K562 (cell line): Measurements from ENCODE around the gene CACNG5. TPM values are rescaled to one million over a fixed set of nuclear protein-coding genes. Genes with fewer than 3 reads are reported as not detected.

Source experiments
- ATAC-seq: fragments of 200-7000 bp; cut with Tn5 transposase; 3 replicates; pipeline ENCODE4 v1.9.1; 2020; ENCODE audit warnings: moderate library complexity
- BruUV-seq: library from RNA; stranded (reverse); fragments of 400-500 nt; replicated peaks from 2 replicates; lab custom pipeline; 2021; lab: Mats Ljungman, UMichigan
- CTCF ChIA-PET: fragments of 300-600 bp; formaldehyde crosslinking; extraction: SDS; loops from one replicate; lab custom pipeline; 2021; ENCODE audit warnings: low intra/inter-chr PET ratio; lab: Yijun Ruan, JAX
- POLR2A ChIA-PET: fragments of 300-600, 350-650 bp; sonication (Branson Sonifier 250); formaldehyde crosslinking; extraction: SDS; loops from one replicate; lab custom pipeline; 2021; ENCODE audit warnings: antibody characterized with exemption, inconsistent platforms; lab: Yijun Ruan, JAX
- DNase-seq, 4 experiments: peaks; one replicate each; pipeline versions ENCODE4 v3.0.0 to v3.0.0-alpha.2; 2011 to 2018; ENCODE audit warnings: low spot score in 3 of 4, mixed read lengths in 3 of 4; ENCODE audit errors: extremely low read depth in 1 of 4
- FAIRE-seq: peaks from 2 replicates; lab custom pipeline; 2011; peaks lifted over from hg19 to GRCh38; lab: Jason Lieb, UNC
- H2AFZ ChIP-seq: 2 replicates; pipeline ENCODE4 v1.6.0; 2011; ENCODE audit warnings: low read depth, low read length, control low read depth, inconsistent platforms
- H3K27ac ChIP-seq: fragments of 200-600 bp; 3 replicates; pipeline ENCODE4 v1.8.0; 2011; ENCODE audit warnings: low read depth, mild to moderate bottlenecking, control low read depth, inconsistent platforms, low read length, moderate library complexity, mixed read lengths; ENCODE audit errors: extremely low read depth
- H3K27me3 ChIP-seq, 2 experiments: fragments of 300-600 bp in 1 of 2; 2 replicates in 1 of 2; 3 replicates in 1 of 2; pipeline versions ENCODE4 v1.6.0 to v1.8.0; 2011; ENCODE audit warnings: inconsistent platforms in 2 of 2, low read length in 2 of 2, mild to moderate bottlenecking in 1 of 2, mixed read lengths in 1 of 2, moderate library complexity in 1 of 2; ENCODE audit not compliant: control insufficient read depth in 2 of 2, insufficient read depth in 2 of 2
- H3K36me3 ChIP-seq: fragments of 300-600 bp; 3 replicates; pipeline ENCODE4 v1.8.0; 2011; ENCODE audit warnings: mild to moderate bottlenecking, low read length, inconsistent platforms; ENCODE audit not compliant: control insufficient read depth, insufficient read depth
- H3K4me1 ChIP-seq, 2 experiments: fragments of 200-600 bp in 1 of 2; replicated peaks in 1 of 2; 2 replicates in 1 of 2; 3 replicates in 1 of 2; pipeline versions ENCODE4 v1.5.1 to v1.8.0; 2011; ENCODE audit warnings: inconsistent platforms in 2 of 2, low read length in 2 of 2, mild to moderate bottlenecking in 1 of 2, mixed read lengths in 1 of 2, moderate library complexity in 1 of 2; ENCODE audit not compliant: control insufficient read depth in 2 of 2, insufficient read depth in 2 of 2
- H3K4me2 ChIP-seq: 2 replicates; pipeline ENCODE4 v1.6.1; 2011; ENCODE audit warnings: low read length, control low read depth, inconsistent platforms, mixed read lengths; ENCODE audit not compliant: insufficient read depth
- H3K4me3 ChIP-seq: fragments of 200-600 bp; sonication (generic), shearing (Covaris generic); 2 replicates; pipeline ENCODE4 v1.5.1; 2016; ENCODE audit warnings: control low read depth, inconsistent platforms
- H3K79me2 ChIP-seq: fragments of 200-600 bp; 3 replicates; pipeline ENCODE4 v1.8.0; 2011; ENCODE audit warnings: low read length, inconsistent platforms; ENCODE audit not compliant: control insufficient read depth, insufficient read depth
- H3K9ac ChIP-seq, 2 experiments: 2 replicates each; pipeline versions ENCODE4 v1.6.0 to v1.6.1; 2011; ENCODE audit warnings: low read depth in 2 of 2, low read length in 2 of 2, control low read depth in 1 of 2, inconsistent platforms in 1 of 2, mild to moderate bottlenecking in 1 of 2, mixed read lengths in 1 of 2; ENCODE audit not compliant: insufficient read depth in 1 of 2
- H3K9me1 ChIP-seq: one replicate; pipeline ENCODE4 v1.6.0; 2011; ENCODE audit warnings: inconsistent platforms, mild to moderate bottlenecking, low read length, moderate library complexity; ENCODE audit not compliant: control insufficient read depth, insufficient read depth
- H3K9me3 ChIP-seq: replicated peaks from 2 replicates; pipeline ENCODE4 v1.5.1; 2011; ENCODE audit warnings: low read depth, low read length, inconsistent platforms; ENCODE audit not compliant: control insufficient read depth, insufficient read depth
- H4K20me1 ChIP-seq: replicated peaks from 2 replicates; pipeline ENCODE4 v1.6.1; 2011; ENCODE audit warnings: low read length, inconsistent platforms, mixed read lengths; ENCODE audit not compliant: control insufficient read depth, insufficient read depth
- HNRNPLL ChIP-seq: fragments of 200-400 bp; formaldehyde crosslinking; IDR thresholded peaks from 2 replicates; pipeline ENCODE4 v1.6.1; 2017; ENCODE audit warnings: low read length, low read depth, mild to moderate bottlenecking; ENCODE audit not compliant: poor library complexity, severe bottlenecking
- MAFK ChIP-seq: IDR thresholded peaks from 2 replicates; pipeline ENCODE4 v1.6.1; 2011; ENCODE audit warnings: low read length, improper control_type of control experiment
- NFATC3 ChIP-seq: fragments of 450-650 bp; IDR thresholded peaks from 2 replicates; pipeline ENCODE4 v1.6.1; 2017; ENCODE audit warnings: mild to moderate bottlenecking
- PCBP1 ChIP-seq: fragments of 200-400 bp; formaldehyde crosslinking; IDR thresholded peaks from 2 replicates; pipeline ENCODE4 v1.6.1; 2018; ENCODE audit warnings: mild to moderate bottlenecking, low read depth, low read length; ENCODE audit not compliant: poor library complexity, severe bottlenecking
- SMARCA5 ChIP-seq: fragments of 450-650 bp; IDR thresholded peaks from 2 replicates; pipeline ENCODE4 v1.6.1; 2016
- ZNF140 ChIP-seq: fragments of 250-450 bp; sonication (Bioruptor Pico); IDR thresholded peaks from 2 replicates; pipeline ENCODE4 v1.8.0; 2021; ENCODE audit warnings: moderate library complexity, mild to moderate bottlenecking, inconsistent platforms
- ZNF184 ChIP-seq: sonication (generic); formaldehyde crosslinking; IDR thresholded peaks from 2 replicates; pipeline ENCODE4 v1.5.0; 2020; ENCODE audit warnings: missing genetic modification reagents
- ZNF609 ChIP-seq: sonication (generic); formaldehyde crosslinking; IDR thresholded peaks from 2 replicates; pipeline ENCODE4 v1.8.1; 2023; ENCODE audit warnings: missing genetic modification reagents, mild to moderate bottlenecking, borderline replicate concordance
- ZNF780A ChIP-seq: fragments of 250-450 bp; sonication (Bioruptor Pico); IDR thresholded peaks from 2 replicates; pipeline ENCODE4 v1.5.0; 2021; ENCODE audit warnings: mild to moderate bottlenecking
- ZNF785 ChIP-seq: fragments of 250-450 bp; sonication (Bioruptor Pico); IDR thresholded peaks from 2 replicates; pipeline ENCODE4 v1.4.0; 2020; ENCODE audit warnings: mild to moderate bottlenecking
- whole genome bisulfite sequencing: fragments of 100-300 bp; shearing (Covaris generic); methylation state at CpG from one replicate; pipeline ENCODE4 v1.1.6; 2016; ENCODE audit warnings: low coverage, mixed read lengths; ENCODE audit not compliant: insufficient coverage; ENCODE audit errors: missing lambda C conversion rate; 5-methylcytosine and 5-hydroxymethylcytosine counted together
- in situ Hi-C: fragments of 300-500 bp; cut with MboI; formaldehyde crosslinking; loops from 4 replicates; pipeline ENCODE4 v1.15.0; 2018; ENCODE audit warnings: inconsistent platforms, mixed read lengths
- intact Hi-C: fragments of 100-400 bp; cut with micrococcal nuclease; formaldehyde crosslinking; loops from 2 replicates; pipeline ENCODE4 v1.14.2; 2022
- polyA plus RNA-seq, 8 experiments: library from polyadenylated mRNA; depleted of rRNA in 4 of 8; stranded (reverse) in 5 of 8; unstranded in 3 of 8; fragments of >200 nt; fragmentation: Nextera tagmentation in 2 of 8; fragmentation: Illumina TruSeq in 1 of 8; extraction: Ambion mirVana in 2 of 8; extraction: Trizol in 1 of 8; gene quantifications; 2 replicates each; pipeline versions ENCODE4 v1.2.1 to v1.2.3, GENCODE V29; 2011 to 2014; ENCODE audit warnings: inconsistent platforms in 1 of 8, missing spikeins in 1 of 8
- total RNA-seq, 7 experiments: library from RNA; depleted of rRNA in 6 of 7; stranded (reverse); fragments of >200 nt in 6 of 7; fragmentation: Illumina TruSeq in 2 of 7; extraction: Trizol in 2 of 7; gene quantifications; 2 replicates each; pipeline versions ENCODE4 v1.2.1 to v1.2.3, GENCODE V29; 2011 to 2021; ENCODE audit warnings: low replicate concordance in 1 of 7
- TF ChIP-seq, protein P1 (sequence below): fragments of 250-450 bp; sonication (Bioruptor Pico); IDR thresholded peaks from 2 replicates; pipeline ENCODE4 v1.6.1; 2021; ENCODE audit warnings: mild to moderate bottlenecking

Gene CACNG5
- total and polyA plus RNA-seq, 9 of the 15 experiments (the other 6 are each of a cell fraction or from before 2014, with no cell fraction given) = not detected

DNA sequence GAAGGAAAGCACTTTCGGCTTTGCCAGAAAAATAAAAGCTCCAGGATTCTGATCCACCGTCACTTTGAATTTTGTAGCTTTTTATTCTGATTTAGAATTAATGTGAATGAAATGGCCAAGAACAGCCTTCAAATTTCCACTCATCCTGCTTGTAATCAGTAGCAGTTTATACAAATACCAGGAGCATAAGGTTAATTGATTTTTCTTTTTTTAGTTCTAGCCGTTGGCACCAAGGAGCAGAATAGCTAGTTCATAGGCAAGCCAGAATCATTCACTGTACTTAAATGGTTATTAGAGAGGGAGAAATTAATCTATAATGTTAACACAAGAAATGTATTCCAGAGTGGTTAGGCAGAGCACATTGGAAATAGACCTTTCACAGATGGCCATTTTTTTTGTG is 41.1 kb upstream of the CACNG5 start:
- DNase-seq = no peak
- CTCF ChIA-PET = no interaction called here
- no peaks in the 10 kb centered on the region for H3K9me1 ChIP-seq
- H3K27me3 ChIP-seq = no peaks in the 10 kb centered on the region
- 92% methylated on average over 3 of the region's 3 CpGs for WGBS
- H3K79me2 ChIP-seq = no peaks in the 10 kb centered on the region
- in situ Hi-C loops (no loop called here), intact Hi-C loops (no loop called here)
- no peak for TF ChIP-seq ZNF184
- no peak for TF ChIP-seq ZNF140 (CRISPR knock-in tag)
- no peak for TF ChIP-seq ZNF785 (CRISPR knock-in tag)
- no peak for TF ChIP-seq MAFK
- no peak for TF ChIP-seq ZNF609
- TF ChIP-seq HNRNPLL = no peak
- no peak for TF ChIP-seq NFATC3
- TF ChIP-seq, protein P1, sequence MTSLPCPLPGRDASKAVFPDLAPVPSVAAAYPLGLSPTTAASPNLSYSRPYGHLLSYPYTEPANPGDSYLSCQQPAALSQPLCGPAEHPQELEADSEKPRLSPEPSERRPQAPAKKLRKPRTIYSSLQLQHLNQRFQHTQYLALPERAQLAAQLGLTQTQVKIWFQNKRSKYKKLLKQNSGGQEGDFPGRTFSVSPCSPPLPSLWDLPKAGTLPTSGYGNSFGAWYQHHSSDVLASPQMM = no peak
- TF ChIP-seq PCBP1 = no peak
- TF ChIP-seq SMARCA5 = no peak
- no peak for TF ChIP-seq ZNF780A (CRISPR knock-in tag)
- POLR2A ChIA-PET = interaction anchor here (0.6 kb wide), 2 partner anchors 15 to 492 kb away, joined by 3 read pairs; no protein-coding TSS in a partner anchor
- H3K4me2 ChIP-seq = no peak overlapping the region
- H3K4me3 ChIP-seq = no peak overlapping the region
- BruUV-seq = no TSS peak
- H3K36me3 ChIP-seq = peaks cover 40% of the 10 kb centered on the region; the same call in 2 of the 3 replicates
- no peak for ATAC-seq
- 0 out of 2 replicates have a peak, but pooled peaks cover 3% of the 10 kb centered on the region for H3K9me3 ChIP-seq
- no peaks in the 10 kb centered on the region for H3K4me1 ChIP-seq
- H3K27ac ChIP-seq = no peak overlapping the region
- H4K20me1 ChIP-seq = no peaks in the 10 kb centered on the region
- H3K9ac ChIP-seq = no peak overlapping the region
- no peak for FAIRE-seq
- no peak overlapping the region for H2AFZ ChIP-seq
